ENCODE measurements around the gene PDE6C.

Gene PDE6C

GRCh38 chr10:93598157-93598556, 14.2 kb upstream of the PDE6C start:
- Histone ChIP-seq H3K4me2 (ENCODE audit: low read depth, low read length) (no peak overlapping the region), H3K27me3 (replicated peaks; ENCODE audit: insufficient read depth, low read length) (0 out of 2 replicates have a peak, but pooled peaks cover 5% of the 10 kb centered on the region)
- no peak for DNase-seq

DNA sequence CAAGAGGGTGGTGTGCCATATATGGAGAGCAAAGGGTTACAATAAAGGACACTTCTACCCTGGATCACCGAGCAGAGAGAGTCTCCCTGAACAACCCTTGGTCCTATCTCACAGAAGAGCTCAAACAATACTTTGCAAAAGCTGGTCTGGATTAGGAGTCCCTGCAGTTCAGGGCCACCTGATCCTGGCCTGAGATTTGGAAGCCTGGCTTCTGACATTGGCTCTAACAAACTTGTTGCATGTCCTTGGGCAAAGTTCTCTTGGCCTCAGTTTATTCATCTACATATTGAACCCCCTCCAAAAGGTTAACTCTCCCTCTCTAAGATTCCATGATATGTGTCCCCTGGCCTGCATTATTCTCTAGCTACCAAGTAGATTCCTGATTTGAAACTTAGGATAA, 13.0 kb upstream of the PDE6C start:
- H3F3A ChIP-seq (ENCODE audit: insufficient read depth, low read length), result no peaks in the 10 kb centered on the region
- no peaks in the 10 kb centered on the region for H3K4me1 ChIP-seq (ENCODE audit: low read length)
- no peak overlapping the region for H3K9ac ChIP-seq (ENCODE audit: low read length)
- H3K4me2 ChIP-seq (ENCODE audit: low read depth, low read length), result no peak overlapping the region
- H3K9me3 ChIP-seq (replicated peaks; ENCODE audit: insufficient read depth, low read length), result no peaks in the 10 kb centered on the region
- H2AFZ ChIP-seq (ENCODE audit: low read length), result no peak overlapping the region
- no peak for DNase-seq
- no peaks in the 10 kb centered on the region for H4K20me1 ChIP-seq (ENCODE audit: insufficient read depth, low read length)
- TF ChIP-seq, protein P1, sequence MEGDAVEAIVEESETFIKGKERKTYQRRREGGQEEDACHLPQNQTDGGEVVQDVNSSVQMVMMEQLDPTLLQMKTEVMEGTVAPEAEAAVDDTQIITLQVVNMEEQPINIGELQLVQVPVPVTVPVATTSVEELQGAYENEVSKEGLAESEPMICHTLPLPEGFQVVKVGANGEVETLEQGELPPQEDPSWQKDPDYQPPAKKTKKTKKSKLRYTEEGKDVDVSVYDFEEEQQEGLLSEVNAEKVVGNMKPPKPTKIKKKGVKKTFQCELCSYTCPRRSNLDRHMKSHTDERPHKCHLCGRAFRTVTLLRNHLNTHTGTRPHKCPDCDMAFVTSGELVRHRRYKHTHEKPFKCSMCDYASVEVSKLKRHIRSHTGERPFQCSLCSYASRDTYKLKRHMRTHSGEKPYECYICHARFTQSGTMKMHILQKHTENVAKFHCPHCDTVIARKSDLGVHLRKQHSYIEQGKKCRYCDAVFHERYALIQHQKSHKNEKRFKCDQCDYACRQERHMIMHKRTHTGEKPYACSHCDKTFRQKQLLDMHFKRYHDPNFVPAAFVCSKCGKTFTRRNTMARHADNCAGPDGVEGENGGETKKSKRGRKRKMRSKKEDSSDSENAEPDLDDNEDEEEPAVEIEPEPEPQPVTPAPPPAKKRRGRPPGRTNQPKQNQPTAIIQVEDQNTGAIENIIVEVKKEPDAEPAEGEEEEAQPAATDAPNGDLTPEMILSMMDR (IDR thresholded peaks at IDR 0.05; ENCODE audit: low read length), result no peak
- TF ChIP-seq EZH2 (optimal IDR thresholded peaks at IDR 0.05; ENCODE audit: low read depth, low read length) (no peak), EZH2phosphoT487 (IDR thresholded peaks at IDR 0.05; ENCODE audit: low read length) (no peak)
- no peaks in the 10 kb centered on the region for H3K79me2 ChIP-seq (ENCODE audit: low read length)
- H3K9me2 ChIP-seq (replicated peaks; ENCODE audit: insufficient read depth, low read length), result no peaks in the 10 kb centered on the region
- H3K27me3 ChIP-seq (replicated peaks; ENCODE audit: insufficient read depth, low read length), result 0 out of 2 replicates have a peak, but pooled peaks cover 5% of the 10 kb centered on the region
- no peak overlapping the region for H3K27ac ChIP-seq (ENCODE audit: low read length)
- H3K4me3 ChIP-seq (ENCODE audit: low read length), result no peak overlapping the region
- no peaks in the 10 kb centered on the region for H3K36me3 ChIP-seq (replicated peaks; ENCODE audit: insufficient read depth, low read length)

More at GRCh38 chr10:93598157-93598556, 14.2 kb upstream of the PDE6C start:
- Histone ChIP-seq H3K9ac (ENCODE audit: low read length) (no peak overlapping the region), H3K9me2 (replicated peaks; ENCODE audit: insufficient read depth, low read length) (no peaks in the 10 kb centered on the region), H3K4me3 (ENCODE audit: low read length) (no peak overlapping the region), H3K9me3 (replicated peaks; ENCODE audit: insufficient read depth, low read length) (no peaks in the 10 kb centered on the region), H2AFZ (ENCODE audit: low read length) (no peak overlapping the region), H3K36me3 (replicated peaks; ENCODE audit: insufficient read depth, low read length) (no peaks in the 10 kb centered on the region), H3F3A (ENCODE audit: insufficient read depth, low read length) (no peaks in the 10 kb centered on the region), H4K20me1 (ENCODE audit: insufficient read depth, low read length) (no peaks in the 10 kb centered on the region), H3K4me1 (ENCODE audit: low read length) (no peaks in the 10 kb centered on the region), H3K27ac (ENCODE audit: low read length) (no peak overlapping the region), H3K79me2 (ENCODE audit: low read length) (no peaks in the 10 kb centered on the region)
- TF ChIP-seq EZH2 (optimal IDR thresholded peaks at IDR 0.05; ENCODE audit: low read depth, low read length), result no peak
- TF ChIP-seq, protein P1 (IDR thresholded peaks at IDR 0.05; ENCODE audit: low read length), result no peak
- TF ChIP-seq EZH2phosphoT487 (IDR thresholded peaks at IDR 0.05; ENCODE audit: low read length), result no peak

DNA sequence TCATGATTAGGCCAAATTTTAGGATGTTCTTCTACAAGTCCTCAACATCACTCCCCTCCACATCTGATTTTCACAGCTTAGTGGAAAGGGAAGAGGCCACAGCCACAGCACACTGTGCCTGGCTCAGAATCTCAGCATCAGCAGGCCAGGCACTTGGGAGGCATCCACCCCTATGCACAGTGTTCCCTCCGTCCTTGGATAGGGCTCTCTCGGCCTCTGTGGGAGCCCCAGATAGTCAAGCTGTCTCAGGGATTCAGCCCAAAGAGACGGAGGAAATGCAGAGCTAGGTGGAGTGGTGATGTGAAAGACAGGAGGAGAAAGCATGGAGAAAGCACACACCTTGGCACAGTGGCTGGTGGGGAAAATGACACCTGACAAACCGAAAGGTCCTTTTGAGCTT, 12.6 kb upstream of the PDE6C start:
- Histone ChIP-seq H3F3A (ENCODE audit: insufficient read depth, low read length) (no peaks in the 10 kb centered on the region), H2AFZ (ENCODE audit: low read length) (no peak overlapping the region), H3K4me3 (ENCODE audit: low read length) (no peak overlapping the region), H3K4me2 (ENCODE audit: low read depth, low read length) (no peak overlapping the region), H3K4me1 (ENCODE audit: low read length) (no peaks in the 10 kb centered on the region), H3K79me2 (ENCODE audit: low read length) (no peaks in the 10 kb centered on the region), H3K36me3 (replicated peaks; ENCODE audit: insufficient read depth, low read length) (no peaks in the 10 kb centered on the region), H3K27ac (ENCODE audit: low read length) (no peak overlapping the region), H3K9ac (ENCODE audit: low read length) (no peak overlapping the region), H3K9me2 (replicated peaks; ENCODE audit: insufficient read depth, low read length) (no peaks in the 10 kb centered on the region), H4K20me1 (ENCODE audit: insufficient read depth, low read length) (no peaks in the 10 kb centered on the region), H3K9me3 (replicated peaks; ENCODE audit: insufficient read depth, low read length) (no peaks in the 10 kb centered on the region), H3K27me3 (replicated peaks; ENCODE audit: insufficient read depth, low read length) (0 out of 2 replicates have a peak, but pooled peaks cover 5% of the 10 kb centered on the region)
- no peak for TF ChIP-seq EZH2 (optimal IDR thresholded peaks at IDR 0.05; ENCODE audit: low read depth, low read length)
- TF ChIP-seq, protein P1 (IDR thresholded peaks at IDR 0.05; ENCODE audit: low read length), result no peak
- TF ChIP-seq EZH2phosphoT487 (IDR thresholded peaks at IDR 0.05; ENCODE audit: low read length), result no peak
- DNase-seq, result no peak
